HCT116 (cell line): ENCODE results near the gene GDPD5. TPM values are rescaled to one million over a fixed set of nuclear protein-coding genes. Genes with fewer than 3 reads are reported as not detected.
A peak's percentile ranks its signal among the peaks of the same experiment; 100 is the strongest.

Source experiments
- ATAC-seq: fragments of 200-7000 bp; cut with Tn5 transposase; 2 replicates; pipeline ENCODE4 v1.9.1; 2020; ENCODE audit warnings: mild to moderate bottlenecking, moderate library complexity
- BruUV-seq: library from RNA; stranded (reverse); fragments of 400-500 nt; replicated peaks from 2 replicates; lab custom pipeline; 2021; lab: Mats Ljungman, UMichigan
- CTCF ChIA-PET: fragments of 300-600 bp; sonication (Branson Sonifier 250); formaldehyde crosslinking; loops from one replicate; lab custom pipeline; 2021; ENCODE audit warnings: antibody characterized with exemption; lab: Charles Lee
- POLR2A ChIA-PET: fragments of 300-600, 350-600 bp; sonication (Branson Sonifier 250); formaldehyde crosslinking; loops from one replicate; lab custom pipeline; 2021; ENCODE audit warnings: antibody characterized with exemption; lab: Charles Lee
- RAD21 ChIA-PET, 2 experiments: fragments of 300-600 bp; sonication (Branson Sonifier 250); formaldehyde crosslinking; loops; one replicate each; lab custom pipeline; 2023; ENCODE audit warnings: low total read pairs in 2 of 2; ENCODE audit not compliant: uncharacterized antibody in 2 of 2, unreplicated experiment in 2 of 2, low non-redundant PET in 1 of 2; lab: Charles Lee
- DNase-seq: peaks from one replicate; pipeline ENCODE4 v3.0.0-alpha.2; 2010; ENCODE audit warnings: low read depth, low spot score
- H2AFZ ChIP-seq: fragments of 200-600 bp; shearing (Covaris generic), sonication (generic); 2 replicates; pipeline ENCODE4 v1.6.1; 2017; ENCODE audit warnings: low read depth, mixed run types, mixed read lengths, antibody characterized with exemption, low read length; ENCODE audit not compliant: poor library complexity, severe bottlenecking
- H3K27ac ChIP-seq: 2 replicates; pipeline ENCODE4 v1.5.1; 2012; ENCODE audit warnings: low read depth, low read length
- H3K27me3 ChIP-seq: fragments of 200-600 bp; sonication (generic); 2 replicates; pipeline ENCODE4 v1.6.1; 2016; ENCODE audit warnings: mixed run types, low read length, mixed read lengths; ENCODE audit not compliant: insufficient read depth
- H3K36me3 ChIP-seq, 2 experiments: fragments of 200-500 bp in 1 of 2; fragments of 200-600 bp in 1 of 2; sonication (Bioruptor generic) in 1 of 2; sonication (generic) in 1 of 2; 2 replicates each; pipeline versions ENCODE4 v1.5.1 to v1.6.1; 2014 to 2016; ENCODE audit warnings: low read length in 2 of 2, inconsistent platforms in 1 of 2, mixed read lengths in 1 of 2, mixed run types in 1 of 2; ENCODE audit not compliant: insufficient read depth in 2 of 2, control insufficient read depth in 1 of 2
- H3K4me1 ChIP-seq, 2 experiments: fragments of 200-600 bp in 1 of 2; sonication (generic) in 1 of 2; 2 replicates each; pipeline versions ENCODE4 v1.5.1 to v1.6.1; 2012 to 2017; ENCODE audit warnings: low read length in 2 of 2, inconsistent platforms in 1 of 2, mild to moderate bottlenecking in 1 of 2, mixed read lengths in 1 of 2, mixed run types in 1 of 2, moderate library complexity in 1 of 2; ENCODE audit not compliant: insufficient read depth in 2 of 2, control insufficient read depth in 1 of 2
- H3K4me2 ChIP-seq: fragments of 200-600 bp; sonication (generic); 2 replicates; pipeline ENCODE4 v1.6.1; 2017; ENCODE audit warnings: mixed run types, low read length, mixed read lengths
- H3K4me3 ChIP-seq, 2 experiments: fragments of 200-600 bp in 1 of 2; sonication (generic) in 1 of 2; replicated peaks in 1 of 2; 2 replicates each; pipeline ENCODE4 v1.5.1; 2011 to 2016; ENCODE audit warnings: low read length in 2 of 2, control low read depth in 1 of 2, low read depth in 1 of 2, mild to moderate bottlenecking in 1 of 2, mixed read lengths in 1 of 2, mixed run types in 1 of 2
- H3K79me2 ChIP-seq: fragments of 200-600 bp; sonication (generic); 2 replicates; pipeline ENCODE4 v1.6.1; 2017; ENCODE audit warnings: mild to moderate bottlenecking, mixed run types, low read length, moderate library complexity, mixed read lengths; ENCODE audit not compliant: insufficient read depth
- H3K9ac ChIP-seq: fragments of 200-600 bp; sonication (generic); 2 replicates; pipeline ENCODE4 v1.6.1; 2016; ENCODE audit warnings: low read length, mixed read lengths
- H3K9me2 ChIP-seq: fragments of 200-600 bp; sonication (generic), shearing (Covaris generic); 2 replicates; pipeline ENCODE4 v1.6.1; 2017; ENCODE audit warnings: mixed run types, mild to moderate bottlenecking, moderate library complexity; ENCODE audit not compliant: insufficient read depth
- H3K9me3 ChIP-seq, 2 experiments: fragments of 200-500 bp in 1 of 2; fragments of 200-600 bp in 1 of 2; sonication (Bioruptor generic) in 1 of 2; sonication (generic) in 1 of 2; 2 replicates each; pipeline ENCODE4 v1.6.1; 2014 to 2017; ENCODE audit warnings: low read length in 2 of 2, mixed read lengths in 2 of 2, inconsistent platforms in 1 of 2, low read depth in 1 of 2, mild to moderate bottlenecking in 1 of 2, mixed run types in 1 of 2, moderate library complexity in 1 of 2; ENCODE audit not compliant: control insufficient read depth in 1 of 2, insufficient read depth in 1 of 2
- H4K20me1 ChIP-seq: fragments of 200-600 bp; sonication (generic), shearing (Covaris generic); 2 replicates; pipeline ENCODE4 v1.6.1; 2017; ENCODE audit warnings: mixed run types, mild to moderate bottlenecking, moderate library complexity; ENCODE audit not compliant: insufficient read depth
- CBX3 ChIP-seq: IDR thresholded peaks from 2 replicates; pipeline ENCODE4 v1.6.1; 2012; ENCODE audit warnings: low read depth
- CEBPB ChIP-seq: IDR thresholded peaks from 2 replicates; pipeline ENCODE4 v1.6.1; 2012; ENCODE audit warnings: low read depth
- JUND ChIP-seq: IDR thresholded peaks from 2 replicates; pipeline ENCODE4 v1.6.1; 2012
- SP1 ChIP-seq: IDR thresholded peaks from 2 replicates; pipeline ENCODE4 v1.6.1; 2012; ENCODE audit warnings: low read depth
- YY1 ChIP-seq: IDR thresholded peaks from 2 replicates; pipeline ENCODE4 v1.6.1; 2011; ENCODE audit warnings: low read length, low read depth, moderate library complexity, mild to moderate bottlenecking; ENCODE audit not compliant: insufficient replicate concordance; ENCODE audit errors: extremely low read depth
- ZFX ChIP-seq: fragments of 450-650 bp; IDR thresholded peaks from 2 replicates; pipeline ENCODE4 v1.6.1; 2017
- intact Hi-C: fragments of 100-400 bp; cut with micrococcal nuclease; formaldehyde crosslinking; loops from 2 replicates; pipeline ENCODE4 v1.10.0; 2022
- total RNA-seq: library from RNA; stranded (reverse); gene quantifications from one replicate; pipeline ENCODE4 v1.2.1, GENCODE V29; 2021; ENCODE audit not compliant: unreplicated experiment
- TF ChIP-seq, protein P1 (sequence below), 3 experiments: fragments of 200-600 bp in 1 of 3; sonication (generic) in 1 of 3; IDR thresholded peaks in 2 of 3; conservative IDR thresholded peaks in 1 of 3; 2 replicates each; pipeline ENCODE4 v1.5.1; 2012 to 2017; ENCODE audit warnings: low read depth in 2 of 3, low read length in 2 of 3, antibody characterized with exemption in 1 of 3, borderline replicate concordance in 1 of 3, control low read depth in 1 of 3, mild to moderate bottlenecking in 1 of 3, mixed read lengths in 1 of 3, mixed run types in 1 of 3, moderate library complexity in 1 of 3; ENCODE audit not compliant: insufficient read depth in 1 of 3
- TF ChIP-seq, protein P2 (sequence below): IDR thresholded peaks from 2 replicates; pipeline ENCODE4 v1.6.1; 2012; ENCODE audit warnings: low read depth
- TF ChIP-seq, protein P3 (sequence below): IDR thresholded peaks from 2 replicates; pipeline ENCODE4 v1.6.1; 2012

GDPD5 gene
- total RNA-seq, 1 experiment from 2014 or later, result 27.5 TPM

DNA sequence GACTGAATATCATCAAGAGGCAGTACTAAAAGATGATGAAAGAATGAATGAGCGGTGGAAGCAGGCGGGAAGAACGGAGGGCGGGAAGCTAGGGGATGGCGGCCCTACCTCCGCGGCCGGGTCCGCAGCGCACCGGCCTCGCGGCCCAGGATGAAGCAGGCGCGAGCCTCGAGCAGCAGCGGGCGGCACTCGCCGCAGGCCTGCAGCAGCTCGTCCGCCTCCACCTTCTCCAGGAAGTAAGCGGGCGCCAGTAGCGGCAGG, 96.2 kb downstream of the GDPD5 start (continued):
- TF ChIP-seq, protein P1, sequence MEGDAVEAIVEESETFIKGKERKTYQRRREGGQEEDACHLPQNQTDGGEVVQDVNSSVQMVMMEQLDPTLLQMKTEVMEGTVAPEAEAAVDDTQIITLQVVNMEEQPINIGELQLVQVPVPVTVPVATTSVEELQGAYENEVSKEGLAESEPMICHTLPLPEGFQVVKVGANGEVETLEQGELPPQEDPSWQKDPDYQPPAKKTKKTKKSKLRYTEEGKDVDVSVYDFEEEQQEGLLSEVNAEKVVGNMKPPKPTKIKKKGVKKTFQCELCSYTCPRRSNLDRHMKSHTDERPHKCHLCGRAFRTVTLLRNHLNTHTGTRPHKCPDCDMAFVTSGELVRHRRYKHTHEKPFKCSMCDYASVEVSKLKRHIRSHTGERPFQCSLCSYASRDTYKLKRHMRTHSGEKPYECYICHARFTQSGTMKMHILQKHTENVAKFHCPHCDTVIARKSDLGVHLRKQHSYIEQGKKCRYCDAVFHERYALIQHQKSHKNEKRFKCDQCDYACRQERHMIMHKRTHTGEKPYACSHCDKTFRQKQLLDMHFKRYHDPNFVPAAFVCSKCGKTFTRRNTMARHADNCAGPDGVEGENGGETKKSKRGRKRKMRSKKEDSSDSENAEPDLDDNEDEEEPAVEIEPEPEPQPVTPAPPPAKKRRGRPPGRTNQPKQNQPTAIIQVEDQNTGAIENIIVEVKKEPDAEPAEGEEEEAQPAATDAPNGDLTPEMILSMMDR (IDR thresholded peaks at IDR 0.05 in 2 of 3, conservative IDR thresholded peaks at IDR 0.05 in 1 of 3; ENCODE audit: borderline replicate concordance in 1 of 3, insufficient read depth in 1 of 3, low read depth in 2 of 3, low read length in 2 of 3), result no peak
- TF ChIP-seq, all 23 proteins: peak for 0

DNA sequence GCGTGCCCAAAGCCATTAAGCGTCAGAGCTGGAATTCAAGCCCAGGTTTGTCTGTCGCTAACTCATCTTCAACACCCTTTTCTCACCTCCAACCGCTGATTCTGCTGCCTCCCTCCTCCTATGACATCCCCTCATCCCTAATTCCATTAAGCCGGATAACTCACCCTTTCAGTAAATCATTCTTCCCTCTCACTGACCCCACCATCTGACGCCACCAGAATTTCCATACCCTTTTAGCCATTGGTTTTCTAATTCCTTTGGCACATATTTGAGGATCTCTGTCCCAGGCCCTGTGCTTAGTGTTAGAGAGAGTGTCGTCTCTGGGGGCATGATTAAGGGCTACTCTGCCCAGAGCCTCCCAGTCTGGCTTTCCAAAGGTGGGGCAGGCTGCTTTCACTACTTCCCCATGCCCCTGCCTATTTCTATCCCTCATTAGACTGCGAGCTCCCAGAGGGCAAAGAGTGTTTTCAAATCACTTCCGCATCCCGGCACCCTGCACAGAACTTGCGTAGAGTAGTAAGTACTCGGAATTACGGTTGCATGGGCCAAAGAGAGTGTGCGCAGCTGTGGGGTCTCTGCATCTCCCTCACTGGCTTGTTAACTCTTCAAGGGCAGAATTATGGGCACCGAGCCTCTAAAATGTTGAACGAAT, 96.6 kb downstream of the GDPD5 start:
- DNase-seq, result no peak
- ChIA-PET RAD21 (no interaction called here), CTCF (no interaction called here), POLR2A (no interaction called here)
- Histone ChIP-seq H3K4me2 (peak overlapping the region; percentile 39; the same call in 1 of the 2 replicates), H3K9ac (no peak overlapping the region), H3K9me2 (no peaks in the 10 kb centered on the region), H4K20me1 (no peaks in the 10 kb centered on the region), H3K36me3 (no peaks in the 10 kb centered on the region; a peak in 1 of 4 replicates), H3K27me3 (no peaks in the 10 kb centered on the region), H3K27ac (no peak overlapping the region), H3K4me1 (peaks cover 0 to 24% of the 10 kb centered on the region in 2 experiments; a peak in 2 of 4 replicates), H3K9me3 (no peaks in the 10 kb centered on the region), H3K4me3 (no peak overlapping the region), H2AFZ (no peak overlapping the region), H3K79me2 (no peaks in the 10 kb centered on the region)
- intact Hi-C loops, result no loop called here
- ATAC-seq, result no peak
- TF ChIP-seq SP1, result no peak
- no TSS peak for BruUV-seq

DNA sequence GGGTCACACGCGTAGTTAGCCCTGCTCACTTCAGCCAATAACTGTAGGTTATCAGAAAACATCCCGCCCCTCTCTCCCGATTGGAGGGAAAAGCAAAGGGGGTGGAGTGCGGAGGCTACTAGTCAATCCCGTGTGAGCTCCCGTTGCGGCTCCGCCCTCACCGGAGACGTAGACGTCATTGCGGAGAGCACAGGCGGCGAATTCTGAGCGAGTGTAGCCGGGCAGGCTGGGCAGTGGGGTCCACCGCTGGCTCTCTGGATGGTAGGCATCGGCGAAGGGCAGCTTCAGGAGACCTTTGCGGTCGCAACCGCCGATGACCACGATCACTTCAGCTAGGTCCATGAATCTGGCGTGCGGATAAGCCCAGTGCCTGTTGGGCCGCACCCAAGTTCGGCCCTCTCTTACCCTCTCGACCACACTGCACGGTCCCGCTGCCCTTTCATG, 97.4 kb downstream of the GDPD5 start:
- Histone ChIP-seq H2AFZ (no peak overlapping the region), H3K27me3 (no peaks in the 10 kb centered on the region), H3K9ac (no peak overlapping the region), H3K27ac (no peak overlapping the region), H3K9me3 (no peaks in the 10 kb centered on the region), H3K4me2 (no peak overlapping the region), H4K20me1 (no peaks in the 10 kb centered on the region), H3K79me2 (no peaks in the 10 kb centered on the region)
- no peak for DNase-seq
- POLR2A ChIA-PET, result no interaction called here
- TF ChIP-seq YY1, result no peak
- TF ChIP-seq, protein P2, sequence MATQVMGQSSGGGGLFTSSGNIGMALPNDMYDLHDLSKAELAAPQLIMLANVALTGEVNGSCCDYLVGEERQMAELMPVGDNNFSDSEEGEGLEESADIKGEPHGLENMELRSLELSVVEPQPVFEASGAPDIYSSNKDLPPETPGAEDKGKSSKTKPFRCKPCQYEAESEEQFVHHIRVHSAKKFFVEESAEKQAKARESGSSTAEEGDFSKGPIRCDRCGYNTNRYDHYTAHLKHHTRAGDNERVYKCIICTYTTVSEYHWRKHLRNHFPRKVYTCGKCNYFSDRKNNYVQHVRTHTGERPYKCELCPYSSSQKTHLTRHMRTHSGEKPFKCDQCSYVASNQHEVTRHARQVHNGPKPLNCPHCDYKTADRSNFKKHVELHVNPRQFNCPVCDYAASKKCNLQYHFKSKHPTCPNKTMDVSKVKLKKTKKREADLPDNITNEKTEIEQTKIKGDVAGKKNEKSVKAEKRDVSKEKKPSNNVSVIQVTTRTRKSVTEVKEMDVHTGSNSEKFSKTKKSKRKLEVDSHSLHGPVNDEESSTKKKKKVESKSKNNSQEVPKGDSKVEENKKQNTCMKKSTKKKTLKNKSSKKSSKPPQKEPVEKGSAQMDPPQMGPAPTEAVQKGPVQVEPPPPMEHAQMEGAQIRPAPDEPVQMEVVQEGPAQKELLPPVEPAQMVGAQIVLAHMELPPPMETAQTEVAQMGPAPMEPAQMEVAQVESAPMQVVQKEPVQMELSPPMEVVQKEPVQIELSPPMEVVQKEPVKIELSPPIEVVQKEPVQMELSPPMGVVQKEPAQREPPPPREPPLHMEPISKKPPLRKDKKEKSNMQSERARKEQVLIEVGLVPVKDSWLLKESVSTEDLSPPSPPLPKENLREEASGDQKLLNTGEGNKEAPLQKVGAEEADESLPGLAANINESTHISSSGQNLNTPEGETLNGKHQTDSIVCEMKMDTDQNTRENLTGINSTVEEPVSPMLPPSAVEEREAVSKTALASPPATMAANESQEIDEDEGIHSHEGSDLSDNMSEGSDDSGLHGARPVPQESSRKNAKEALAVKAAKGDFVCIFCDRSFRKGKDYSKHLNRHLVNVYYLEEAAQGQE, result no peak
- TF ChIP-seq JUND, result no peak
- TF ChIP-seq CEBPB, result no peak
- no peak for TF ChIP-seq CBX3
- TF ChIP-seq ZFX, result no peak
- TF ChIP-seq, protein P3, sequence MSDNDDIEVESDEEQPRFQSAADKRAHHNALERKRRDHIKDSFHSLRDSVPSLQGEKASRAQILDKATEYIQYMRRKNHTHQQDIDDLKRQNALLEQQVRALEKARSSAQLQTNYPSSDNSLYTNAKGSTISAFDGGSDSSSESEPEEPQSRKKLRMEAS, result no peak
- TF ChIP-seq, all 23 proteins: peak for 0
- CTCF ChIA-PET, result no interaction called here
- no TSS peak for BruUV-seq
- Histone ChIP-seq H3K36me3 (no peaks in the 10 kb centered on the region; a peak in 1 of 4 replicates), H3K9me2 (no peaks in the 10 kb centered on the region), H3K4me1 (peaks cover 0 to 24% of the 10 kb centered on the region in 2 experiments; a peak in 2 of 4 replicates), H3K4me3 (no peak overlapping the region)
- RAD21 ChIA-PET, result no interaction called here
- no peak for ATAC-seq
- intact Hi-C loops, result no loop called here
